ENCODE measurements around the gene OPHN1. TPM values are rescaled to one million over a fixed set of nuclear protein-coding genes. Genes with fewer than 3 reads are reported as not detected.

OPHN1 gene
- total RNA-seq, 2 experiments from 2014 or later = not detected

- H3K4me1 Mint-ChIP-seq (ENCODE audit: low read depth) = no peaks in the 10 kb centered on the region
- ATAC-seq (ENCODE audit: poor library complexity) = no peak
- POLR2A ChIA-PET = no interaction called here
- no peak overlapping the region for H3K27ac Mint-ChIP-seq
- no peaks in the 10 kb centered on the region for H3K36me3 Mint-ChIP-seq (ENCODE audit: low read depth)
- H3K4me3 Mint-ChIP-seq = no peak overlapping the region
- H3K4me1 ChIP-seq (ENCODE audit: insufficient read depth, low read length) = no peaks in the 10 kb centered on the region
- intact Hi-C loops (cut with DNase I, micrococcal nuclease) = no loop called here
- H3K27me3 Mint-ChIP-seq = peaks cover 16% of the 10 kb centered on the region
- no peak for DNase-seq
- TF ChIP-seq CTCF (IDR thresholded peaks at IDR 0.05) = no peak
- H3K36me3 ChIP-seq (ENCODE audit: insufficient read depth, low read length) = no peaks in the 10 kb centered on the region
- no peaks in the 10 kb centered on the region for H3K9me3 Mint-ChIP-seq
- no peak overlapping the region for H3K4me3 ChIP-seq (ENCODE audit: low read length)
- H3K27me3 ChIP-seq (ENCODE audit: control insufficient read depth in 1 of 2, insufficient read depth in 2 of 2, low read length in 2 of 2) = no peaks in the 10 kb centered on the region
- no peaks in the 10 kb centered on the region for H3K9me3 ChIP-seq (ENCODE audit: control insufficient read depth in 1 of 2, insufficient read depth in 1 of 2, low read length in 2 of 2)
- no peak overlapping the region for H3K27ac ChIP-seq (ENCODE audit: low read depth in 1 of 2, low read length in 2 of 2)
- CTCF ChIA-PET = no interaction called here
Measured at GRCh38 chrX:68420559-68420958, 12.7 kb downstream of the OPHN1 start.

GRCh38 chrX:68419975-68420374 is 13.3 kb downstream of the OPHN1 start:
- H3K4me1 Mint-ChIP-seq (ENCODE audit: low read depth) = no peaks in the 10 kb centered on the region
- TF ChIP-seq CTCF (IDR thresholded peaks at IDR 0.05) = no peak
- ATAC-seq (ENCODE audit: poor library complexity) = no peak

DNA sequence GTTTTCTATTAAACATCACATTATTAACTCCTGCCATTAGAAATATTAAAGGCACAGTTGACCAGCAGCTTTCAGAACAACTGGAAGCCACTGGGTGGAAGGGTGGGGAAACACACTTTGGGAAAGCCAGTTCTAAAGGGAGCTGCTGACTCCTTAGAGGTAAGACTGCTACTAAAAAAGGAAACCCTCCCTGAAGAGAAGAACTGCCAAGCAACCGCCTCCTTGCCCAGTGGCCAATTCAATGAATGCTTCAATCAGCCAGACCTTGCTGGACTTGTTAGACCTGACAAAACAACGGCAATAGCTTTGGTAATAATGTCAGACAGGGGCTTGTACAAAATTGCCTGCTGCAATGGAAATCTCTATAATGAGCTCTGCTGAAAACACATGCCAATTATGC is 15.6 kb downstream of the OPHN1 start:
- Mint-ChIP-seq H3K4me1 (ENCODE audit: low read depth) (no peaks in the 10 kb centered on the region), H3K9me3 (no peaks in the 10 kb centered on the region), H3K27ac (no peak overlapping the region), H3K4me3 (no peak overlapping the region), H3K27me3 (peaks cover 10% of the 10 kb centered on the region), H3K36me3 (ENCODE audit: low read depth) (no peaks in the 10 kb centered on the region)
- TF ChIP-seq CTCF (IDR thresholded peaks at IDR 0.05) = no peak
- no peak overlapping the region for H3K27ac ChIP-seq (ENCODE audit: low read depth in 1 of 2, low read length in 2 of 2)
- H3K4me1 ChIP-seq (ENCODE audit: insufficient read depth, low read length) = no peaks in the 10 kb centered on the region
- DNase-seq (no peak), ATAC-seq (ENCODE audit: poor library complexity) (no peak)
- POLR2A ChIA-PET = no interaction called here
- H3K4me3 ChIP-seq (ENCODE audit: low read length) = no peak overlapping the region
- no peaks in the 10 kb centered on the region for H3K36me3 ChIP-seq (ENCODE audit: insufficient read depth, low read length)
- no peaks in the 10 kb centered on the region for H3K9me3 ChIP-seq (ENCODE audit: control insufficient read depth in 1 of 2, insufficient read depth in 1 of 2, low read length in 2 of 2)
- intact Hi-C loops (cut with DNase I, micrococcal nuclease) = no loop called here
- peaks cover 0 to 7% of the 10 kb centered on the region in 2 experiments for H3K27me3 ChIP-seq (ENCODE audit: control insufficient read depth in 1 of 2, insufficient read depth in 2 of 2, low read length in 2 of 2)
- CTCF ChIA-PET = no interaction called here

More at GRCh38 chrX:68419975-68420374, 13.3 kb downstream of the OPHN1 start:
- POLR2A ChIA-PET = no interaction called here
- peak in 1 of 14 experiments; percentile 3 for DNase-seq
- Mint-ChIP-seq H3K4me3 (no peak overlapping the region), H3K27me3 (peaks cover 16% of the 10 kb centered on the region), H3K36me3 (ENCODE audit: low read depth) (no peaks in the 10 kb centered on the region), H3K27ac (no peak overlapping the region), H3K9me3 (no peaks in the 10 kb centered on the region)
- H3K36me3 ChIP-seq (ENCODE audit: insufficient read depth, low read length) = no peaks in the 10 kb centered on the region
- no peaks in the 10 kb centered on the region for H3K4me1 ChIP-seq (ENCODE audit: insufficient read depth, low read length)
- no peaks in the 10 kb centered on the region for H3K9me3 ChIP-seq (ENCODE audit: control insufficient read depth in 1 of 2, insufficient read depth in 1 of 2, low read length in 2 of 2)
- H3K27ac ChIP-seq (ENCODE audit: low read depth in 1 of 2, low read length in 2 of 2) = no peak overlapping the region
- no peaks in the 10 kb centered on the region for H3K27me3 ChIP-seq (ENCODE audit: control insufficient read depth in 1 of 2, insufficient read depth in 2 of 2, low read length in 2 of 2)
- intact Hi-C loops (cut with DNase I, micrococcal nuclease) = no loop called here
- H3K4me3 ChIP-seq (ENCODE audit: low read length) = no peak overlapping the region
- CTCF ChIA-PET = no interaction called here
